ENCODE results near the gene ZNF497. TPM values are rescaled to one million over a fixed set of nuclear protein-coding genes. Genes with fewer than 3 reads are reported as not detected.

Gene ZNF497
- total and polyA plus RNA-seq, 9 of the 15 experiments (the other 6 are each of a cell fraction or from before 2014, with no cell fraction given), result 0.06 to 0.98 (median 0.44) TPM; not detected in 1

- FAIRE-seq (peak; percentile 71), DNase-seq (ENCODE audit: extremely low read depth in 1 of 4, low spot score in 3 of 4) (peak; percentile 48 to 66 (median 54)), ATAC-seq (no peak)
- BruUV-seq (replicated peaks), result no TSS peak
- intact Hi-C loops (cut with micrococcal nuclease) (no loop called here), in situ Hi-C loops (cut with MboI) (no loop called here)
- peak; percentile 61 for TF ChIP-seq TFAP4 (CRISPR knock-in tag; IDR thresholded peaks at IDR 0.05; ENCODE audit: borderline replicate concordance)
- 0 out of 2 replicates have a peak, but pooled peaks have one; percentile 20 for TF ChIP-seq FOXP4 (CRISPR knock-in tag; IDR thresholded peaks at IDR 0.05; ENCODE audit: borderline replicate concordance)
- TF ChIP-seq HMBOX1 (IDR thresholded peaks at IDR 0.05), result 0 out of 2 replicates have a peak, but pooled peaks have one; percentile 31
- TF ChIP-seq FOSL1 (tag; conservative IDR thresholded peaks at IDR 0.05), result peak; percentile 83
- TF ChIP-seq TAF1 (IDR thresholded peaks at IDR 0.05; ENCODE audit: control insufficient read depth, extremely low read depth, insufficient read depth, low read length, severe bottlenecking), result no peak
- TF ChIP-seq SP1 (CRISPR knock-in tag; IDR thresholded peaks at IDR 0.05), result peak; percentile 35; the same call in 1 of the 2 replicates
- TF ChIP-seq ZNF347 (CRISPR knock-in tag; IDR thresholded peaks at IDR 0.05; ENCODE audit: low read depth), result no peak
- 0 out of 2 replicates have a peak, but pooled peaks have one; percentile 20 for TF ChIP-seq GATA2 (CRISPR knock-in tag; IDR thresholded peaks at IDR 0.05)
- no peak for TF ChIP-seq ZNF668 (CRISPR knock-in tag; IDR thresholded peaks at IDR 0.05)
- peak; percentile 10; the same call in 1 of the 2 replicates for TF ChIP-seq JUND (IDR thresholded peaks at IDR 0.05; ENCODE audit: borderline replicate concordance, low read depth, low read length)
- TF ChIP-seq JUND (tag; IDR thresholded peaks at IDR 0.05; ENCODE audit: borderline replicate concordance, low read depth, low read length), result 0 out of 3 replicates have a peak, but pooled peaks have one; percentile 38
- POLR2A ChIA-PET, result interaction anchor here (0.6 to 1.3 kb wide), 7 partner anchors 17 to 631 kb away, joined by 3 to 4 read pairs (median 3); no protein-coding TSS in a partner anchor
- H3K36me3 ChIP-seq (ENCODE audit: control insufficient read depth, insufficient read depth, low read length), result peaks cover 10% of the 10 kb centered on the region; the same call in 2 of the 3 replicates
- peaks cover 2% of the 10 kb centered on the region for H3K9me1 ChIP-seq (ENCODE audit: control insufficient read depth, insufficient read depth, low read length)
- H3K27ac ChIP-seq (ENCODE audit: extremely low read depth, low read depth, low read length), result peak overlapping the region; percentile 25; the same call in 1 of the 3 replicates
- H3K9me3 ChIP-seq (replicated peaks; ENCODE audit: control insufficient read depth, insufficient read depth, low read depth, low read length), result no peaks in the 10 kb centered on the region
- CTCF ChIA-PET (ENCODE audit: low intra/inter-chr PET ratio), result no interaction called here
- H3K9ac ChIP-seq (ENCODE audit: insufficient read depth in 1 of 2, low read depth in 2 of 2, low read length in 2 of 2), result no peak overlapping the region
- H4K20me1 ChIP-seq (replicated peaks; ENCODE audit: control insufficient read depth, insufficient read depth, low read length), result peaks cover 4% of the 10 kb centered on the region; the same call in 1 of the 2 replicates
- no peaks in the 10 kb centered on the region for H3K27me3 ChIP-seq (ENCODE audit: control insufficient read depth in 2 of 2, insufficient read depth in 2 of 2, low read length in 2 of 2)
- peak overlapping the region; percentile 44; the same call in 1 of the 2 replicates for H3K4me2 ChIP-seq (ENCODE audit: insufficient read depth, low read length)
- WGBS (ENCODE audit: insufficient coverage, low coverage, missing lambda C conversion rate), result 26% methylated on average over 4 of the region's 4 CpGs
- peaks cover 26 to 33% of the 10 kb centered on the region in 2 experiments; a peak in 4 of 5 replicates for H3K4me1 ChIP-seq (replicated peaks in 1 of 2; ENCODE audit: control insufficient read depth in 2 of 2, insufficient read depth in 2 of 2, low read length in 2 of 2)
- peaks cover 47% of the 10 kb centered on the region for H3K79me2 ChIP-seq (ENCODE audit: control insufficient read depth, insufficient read depth, low read length)
- no peak overlapping the region for H3K4me3 ChIP-seq
- no peak overlapping the region for H2AFZ ChIP-seq (ENCODE audit: low read depth, low read length)
Observed at GRCh38 chr19:58330458-58330857, 32.1 kb downstream of the ZNF497 start.

Data from K562 (cell line).